ENCODE measurements around the gene LY9.

- TF ChIP-seq CTCF (conservative IDR thresholded peaks at IDR 0.05; ENCODE audit: low read length) (no peak), EZH2phosphoT487 (IDR thresholded peaks at IDR 0.05; ENCODE audit: borderline replicate concordance) (no peak)
Measured at GRCh38 chr1:160781914-160782689, 13.9 kb upstream of the LY9 start.

All from Loucy (cell line).